Effector CD4-positive, alpha-beta T cell (primary cell): ENCODE data around the gene NUDT4B. TPM values are rescaled to one million over a fixed set of nuclear protein-coding genes. Genes with fewer than 3 reads are reported as not detected.
"Not testable (repeated sequence)": the region's sequence is repeated elsewhere in the genome, so short reads cannot be mapped to it uniquely, and the experiment has no call there.

ENCODE experiments used
- DNase-seq: peaks from one replicate; pipeline ENCODE4 v3.0.0-alpha.2; 2020
- total RNA-seq: gene quantifications from one replicate; lab custom pipeline; 2026; lab: John Stamatoyannopoulos, UW

Gene NUDT4B
- not detected for total RNA-seq

- DNase-seq: not testable (repeated sequence)
Observed at GRCh38 chr1:148748563-148749334, at the start of gene NUDT4B. Gene NUDT4B (plus strand): TSS chr1:148748774. CDS start chr1:148748953, 179 bp downstream.

- DNase-seq: not testable (repeated sequence)
Observed at GRCh38 chr1:148699357-148699756, 49.2 kb upstream of the NUDT4B start.

- not testable (repeated sequence) for DNase-seq
Observed at GRCh38 chr1:148702242-148702641, 46.3 kb upstream of the NUDT4B start.

- not testable (repeated sequence) for DNase-seq
Observed at GRCh38 chr1:148703973-148704591, 44.5 kb upstream of the NUDT4B start.

GRCh38 chr1:148705316-148705948, 43.1 kb upstream of the NUDT4B start:
- not testable (repeated sequence) for DNase-seq

- DNase-seq: not testable (repeated sequence)
Observed at GRCh38 chr1:148708779-148709333, 39.7 kb upstream of the NUDT4B start.

GRCh38 chr1:148710772-148711523, 37.6 kb upstream of the NUDT4B start:
- not testable (repeated sequence) for DNase-seq

GRCh38 chr1:148712353-148712752, 36.2 kb upstream of the NUDT4B start:
- not testable (repeated sequence) for DNase-seq

GRCh38 chr1:148715518-148715917, 33.1 kb upstream of the NUDT4B start:
- DNase-seq: not testable (repeated sequence)

GRCh38 chr1:148716966-148717520, 31.5 kb upstream of the NUDT4B start:
- not testable (repeated sequence) for DNase-seq

GRCh38 chr1:148720918-148721317, 27.7 kb upstream of the NUDT4B start:
- not testable (repeated sequence) for DNase-seq

- DNase-seq: not testable (repeated sequence)
Observed at GRCh38 chr1:148722758-148723157, 25.8 kb upstream of the NUDT4B start.

- not testable (repeated sequence) for DNase-seq
Observed at GRCh38 chr1:148723515-148723914, 25.1 kb upstream of the NUDT4B start.

GRCh38 chr1:148724872-148725271, 23.7 kb upstream of the NUDT4B start:
- not testable (repeated sequence) for DNase-seq

GRCh38 chr1:148727862-148728261, 20.7 kb upstream of the NUDT4B start:
- DNase-seq: not testable (repeated sequence)

GRCh38 chr1:148729128-148729527, 19.4 kb upstream of the NUDT4B start:
- not testable (repeated sequence) for DNase-seq

- not testable (repeated sequence) for DNase-seq
Observed at GRCh38 chr1:148729541-148729940, 19.0 kb upstream of the NUDT4B start.

- DNase-seq: not testable (repeated sequence)
Observed at GRCh38 chr1:148732277-148732676, 16.3 kb upstream of the NUDT4B start.

- not testable (repeated sequence) for DNase-seq
Observed at GRCh38 chr1:148733585-148734310, 14.8 kb upstream of the NUDT4B start.

GRCh38 chr1:148734311-148734662, 14.3 kb upstream of the NUDT4B start:
- DNase-seq: not testable (repeated sequence)

- DNase-seq: not testable (repeated sequence)
Observed at GRCh38 chr1:148735538-148735937, 13.0 kb upstream of the NUDT4B start.
